ENCODE data around the gene OTOP3. TPM values are rescaled to one million over a fixed set of nuclear protein-coding genes. Genes with fewer than 3 reads are reported as not detected.

The OTOP3 gene
- total RNA-seq, 6 donors from 2014 or later = not detected

- Histone ChIP-seq H3K4me1 (peaks cover 10 to 19% (median 15%) of the 10 kb centered on the region in 4 donors), H3K4me3 (peak within 1 kb of the TSS in 3 of 4 donors; percentile 21 to 38 (median 22)), H3K27ac (no peak within 1 kb of the TSS), H3K9me3 (no peaks in the 10 kb centered on the region), H3K36me3 (no peaks in the 10 kb centered on the region), H3K27me3 (peaks cover 0 to 26% (median 15%) of the 10 kb centered on the region in 4 donors)
- ATAC-seq (ENCODE audit: low FRiP score in 2 of 2) (peak in 1 of 2 donors; percentile 42), DNase-seq (peak in 1 of 2 donors; percentile 83)
- no peak for TF ChIP-seq POLR2A (IDR thresholded peaks at IDR 0.05)
- TF ChIP-seq EP300 (IDR thresholded peaks at IDR 0.05) = no peak
- TF ChIP-seq, protein P1, sequence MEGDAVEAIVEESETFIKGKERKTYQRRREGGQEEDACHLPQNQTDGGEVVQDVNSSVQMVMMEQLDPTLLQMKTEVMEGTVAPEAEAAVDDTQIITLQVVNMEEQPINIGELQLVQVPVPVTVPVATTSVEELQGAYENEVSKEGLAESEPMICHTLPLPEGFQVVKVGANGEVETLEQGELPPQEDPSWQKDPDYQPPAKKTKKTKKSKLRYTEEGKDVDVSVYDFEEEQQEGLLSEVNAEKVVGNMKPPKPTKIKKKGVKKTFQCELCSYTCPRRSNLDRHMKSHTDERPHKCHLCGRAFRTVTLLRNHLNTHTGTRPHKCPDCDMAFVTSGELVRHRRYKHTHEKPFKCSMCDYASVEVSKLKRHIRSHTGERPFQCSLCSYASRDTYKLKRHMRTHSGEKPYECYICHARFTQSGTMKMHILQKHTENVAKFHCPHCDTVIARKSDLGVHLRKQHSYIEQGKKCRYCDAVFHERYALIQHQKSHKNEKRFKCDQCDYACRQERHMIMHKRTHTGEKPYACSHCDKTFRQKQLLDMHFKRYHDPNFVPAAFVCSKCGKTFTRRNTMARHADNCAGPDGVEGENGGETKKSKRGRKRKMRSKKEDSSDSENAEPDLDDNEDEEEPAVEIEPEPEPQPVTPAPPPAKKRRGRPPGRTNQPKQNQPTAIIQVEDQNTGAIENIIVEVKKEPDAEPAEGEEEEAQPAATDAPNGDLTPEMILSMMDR (IDR thresholded peaks at IDR 0.05) = no peak
- no peak for TF ChIP-seq POLR2AphosphoS5 (IDR thresholded peaks at IDR 0.05)
- 4% methylated on average over 59 of the region's 86 CpGs; no CpG with 5 or more reads in 1 of the 2 donors for WGBS, 2 donors
These were observed 42.5 kb upstream of the OTOP3 start, which contains the start of gene FADS6 for GRCh38 chr17:74892974-74893911. TSS of gene FADS6 (minus strand) at chr17:74893633. CDS start at chr17:74893595, 38 bp downstream.

- no peaks in the 10 kb centered on the region for H3K9me3 ChIP-seq
- H3K27me3 ChIP-seq = peaks cover 0 to 26% (median 15%) of the 10 kb centered on the region in 4 donors
- H3K4me3 ChIP-seq = peak overlapping the region in 2 of 4 donors; percentile 22 to 38
- 33 to 42% methylated on average over 11 to 18 of the region's 22 CpGs for WGBS, 2 donors
- peaks cover 10 to 19% (median 15%) of the 10 kb centered on the region in 4 donors for H3K4me1 ChIP-seq
- TF ChIP-seq POLR2AphosphoS5 (IDR thresholded peaks at IDR 0.05) (no peak), EP300 (IDR thresholded peaks at IDR 0.05) (no peak), POLR2A (IDR thresholded peaks at IDR 0.05) (no peak)
- TF ChIP-seq, protein P1 (IDR thresholded peaks at IDR 0.05) = no peak
- ATAC-seq (ENCODE audit: low FRiP score in 2 of 2) (no peak), DNase-seq (no peak)
- H3K27ac ChIP-seq = no peak overlapping the region
- H3K36me3 ChIP-seq = no peaks in the 10 kb centered on the region
These were observed 41.6 kb upstream of the OTOP3 start for GRCh38 chr17:74893936-74894671.

DNA sequence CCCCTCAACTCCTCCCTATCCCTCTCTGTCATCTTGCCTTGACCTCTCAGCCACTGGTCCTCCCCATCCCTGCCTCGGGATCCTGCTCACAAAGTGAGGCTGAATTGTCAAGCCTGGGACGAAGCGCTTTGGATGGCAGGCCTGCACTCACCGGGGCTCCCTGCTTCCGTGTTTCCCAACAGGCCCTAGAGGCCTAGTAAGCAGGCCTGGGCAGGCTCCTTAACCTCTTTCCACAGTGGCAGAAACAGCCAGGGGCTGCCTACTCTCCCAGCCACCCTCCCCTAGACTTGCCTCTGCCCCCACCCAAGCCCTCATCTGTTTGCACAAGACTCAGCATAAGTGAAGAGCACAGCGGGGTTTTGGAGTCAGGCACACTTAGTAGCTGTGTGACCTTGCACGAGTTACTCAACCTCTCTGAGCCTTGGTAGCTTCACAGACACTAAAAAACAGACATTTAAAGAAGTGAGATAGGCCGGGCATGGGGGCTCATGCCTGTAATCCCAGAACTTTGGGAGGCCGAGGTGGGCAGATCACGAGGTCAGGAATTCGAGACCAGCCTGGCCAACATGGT lies 37.2 kb upstream of the OTOP3 start:
- WGBS, 2 donors = 85 to 88% methylated on average over 6 to 11 of the region's 11 CpGs
- TF ChIP-seq POLR2A (IDR thresholded peaks at IDR 0.05) (no peak), EP300 (IDR thresholded peaks at IDR 0.05) (no peak), POLR2AphosphoS5 (IDR thresholded peaks at IDR 0.05) (no peak)
- TF ChIP-seq, protein P1 (IDR thresholded peaks at IDR 0.05) = no peak
- Histone ChIP-seq H3K27ac (no peak overlapping the region), H3K9me3 (no peaks in the 10 kb centered on the region), H3K4me1 (peaks cover 4 to 5% (median 5%) of the 10 kb centered on the region in 4 donors), H3K4me3 (no peak overlapping the region), H3K36me3 (no peaks in the 10 kb centered on the region), H3K27me3 (peaks cover 0 to 16% (median 5%) of the 10 kb centered on the region in 4 donors)
- DNase-seq (no peak), ATAC-seq (ENCODE audit: low FRiP score in 2 of 2) (no peak)

- DNase-seq = no peak
- H3K4me1 ChIP-seq = no peaks in the 10 kb centered on the region
- H3K27ac ChIP-seq = no peak overlapping the region
- WGBS, 2 donors = 79 to 88% methylated on average over 8 of the region's 8 CpGs
- no peaks in the 10 kb centered on the region for H3K36me3 ChIP-seq
- no peak for ATAC-seq (ENCODE audit: low FRiP score in 2 of 2)
- no peaks in the 10 kb centered on the region for H3K9me3 ChIP-seq
- no peak overlapping the region for H3K4me3 ChIP-seq
- peaks cover 0 to under 1% (median 0%) of the 10 kb centered on the region in 4 donors for H3K27me3 ChIP-seq
- TF ChIP-seq, protein P1 (IDR thresholded peaks at IDR 0.05) = no peak
- TF ChIP-seq POLR2AphosphoS5 (IDR thresholded peaks at IDR 0.05) (no peak), EP300 (IDR thresholded peaks at IDR 0.05) (no peak), POLR2A (IDR thresholded peaks at IDR 0.05) (no peak)
These were observed 35.5 kb upstream of the OTOP3 start for GRCh38 chr17:74900208-74900607.
